Measurements from ENCODE around the gene PSORS1C1.
"Not testable (repeated sequence)": the region's sequence is repeated elsewhere in the genome, so short reads cannot be mapped to it uniquely, and the experiment has no call there.

Gene PSORS1C1

GRCh38 chr6:31114541-31114878 is at the start of gene PSORS1C1:
TSS of gene PSORS1C1 (plus strand) at chr6:31114800. CDS start at chr6:31129633, 14,833 bp downstream.
- no peak for FAIRE-seq

- no peak for FAIRE-seq
These were observed 49.0 kb upstream of the PSORS1C1 start for GRCh38 chr6:31065556-31065955.

- not testable (repeated sequence) for FAIRE-seq
These were observed 47.6 kb upstream of the PSORS1C1 start for GRCh38 chr6:31067028-31067427.

GRCh38 chr6:31067891-31068668 is 46.5 kb upstream of the PSORS1C1 start:
- FAIRE-seq: not testable (repeated sequence)

- FAIRE-seq: no peak
These were observed 45.8 kb upstream of the PSORS1C1 start for GRCh38 chr6:31068669-31069340.

GRCh38 chr6:31070711-31071197 is 43.8 kb upstream of the PSORS1C1 start:
- FAIRE-seq: no peak

GRCh38 chr6:31074401-31074800 is 40.2 kb upstream of the PSORS1C1 start:
- FAIRE-seq: no peak

- no peak for FAIRE-seq
These were observed 39.1 kb upstream of the PSORS1C1 start for GRCh38 chr6:31075528-31075927.

GRCh38 chr6:31076611-31077010 is 38.0 kb upstream of the PSORS1C1 start:
- no peak for FAIRE-seq

- no peak for FAIRE-seq
These were observed 34.8 kb upstream of the PSORS1C1 start for GRCh38 chr6:31079656-31080261.

GRCh38 chr6:31081872-31082271 is 32.7 kb upstream of the PSORS1C1 start:
- no peak for FAIRE-seq

GRCh38 chr6:31083742-31084354 is 30.8 kb upstream of the PSORS1C1 start:
- no peak for FAIRE-seq

GRCh38 chr6:31086788-31087440 is 27.7 kb upstream of the PSORS1C1 start:
- no peak for FAIRE-seq

- no peak for FAIRE-seq
These were observed 27.0 kb upstream of the PSORS1C1 start for GRCh38 chr6:31087494-31088089.

- no peak for FAIRE-seq
These were observed 24.2 kb upstream of the PSORS1C1 start for GRCh38 chr6:31090275-31090972.

GRCh38 chr6:31090973-31091364 is 23.6 kb upstream of the PSORS1C1 start:
- no peak for FAIRE-seq

GRCh38 chr6:31091680-31092079 is 22.9 kb upstream of the PSORS1C1 start:
- no peak for FAIRE-seq

- no peak for FAIRE-seq
These were observed 22.4 kb upstream of the PSORS1C1 start for GRCh38 chr6:31092238-31092637.

- FAIRE-seq: no peak
These were observed 21.7 kb upstream of the PSORS1C1 start for GRCh38 chr6:31092769-31093505.

GRCh38 chr6:31094389-31094881 is 20.2 kb upstream of the PSORS1C1 start:
- FAIRE-seq: no peak

GRCh38 chr6:31096215-31096614 is 18.4 kb upstream of the PSORS1C1 start:
- FAIRE-seq: no peak
